H1 (cell line): Measurements from ENCODE around the gene CHN2. TPM values are rescaled to one million over a fixed set of nuclear protein-coding genes. Genes with fewer than 3 reads are reported as not detected.

ENCODE experiments used
- CTCF ChIA-PET: fragments of 300-600 bp; sonication (Branson Sonifier 250); formaldehyde crosslinking; loops from one replicate; lab custom pipeline; 2021; ENCODE audit not compliant: partially characterized antibody; lab: Charles Lee
- POLR2A ChIA-PET: fragments of 300-600 bp; sonication (Branson Sonifier 250); formaldehyde crosslinking; loops from one replicate; lab custom pipeline; 2021; ENCODE audit warnings: inconsistent platforms; ENCODE audit not compliant: partially characterized antibody; lab: Charles Lee
- DNase-seq, 2 experiments: peaks; one replicate each; pipeline versions ENCODE4 v3.0.0 to v3.0.0-alpha.2; 2010 to 2022; ENCODE audit warnings: low spot score in 2 of 2, low read depth in 1 of 2, mixed read lengths in 1 of 2
- FAIRE-seq: peaks from 2 replicates; lab custom pipeline; 2011; peaks lifted over from hg19 to GRCh38; lab: Jason Lieb, UNC
- H2AFZ ChIP-seq: 2 replicates; pipeline ENCODE4 v1.8.1; 2012; ENCODE audit warnings: low read length, inconsistent platforms
- H2AK5ac ChIP-seq: 2 replicates; pipeline ENCODE4 v1.6.1; 2013; ENCODE audit warnings: low read depth, low read length
- H2BK120ac ChIP-seq: replicated peaks from 2 replicates; pipeline ENCODE3; 2013; ENCODE audit warnings: low read depth, low read length, inconsistent platforms
- H2BK12ac ChIP-seq: 2 replicates; pipeline ENCODE4 v1.6.1; 2013; ENCODE audit warnings: low read depth, low read length
- H2BK15ac ChIP-seq: 2 replicates; pipeline ENCODE4 v1.6.1; 2013; ENCODE audit warnings: low read length
- H2BK20ac ChIP-seq: 2 replicates; pipeline ENCODE4 v1.6.1; 2013; ENCODE audit warnings: low read length
- H2BK5ac ChIP-seq: 2 replicates; pipeline ENCODE4 v1.6.1; 2013; ENCODE audit warnings: low read depth, low read length
- H3K14ac ChIP-seq: 2 replicates; pipeline ENCODE4 v1.6.1; 2013; ENCODE audit warnings: inconsistent platforms; ENCODE audit not compliant: insufficient read length
- H3K18ac ChIP-seq: 2 replicates; pipeline ENCODE4 v1.6.1; 2013; ENCODE audit warnings: low read length; ENCODE audit errors: extremely low read depth
- H3K23ac ChIP-seq: 2 replicates; pipeline ENCODE4 v1.6.1; 2013; ENCODE audit warnings: inconsistent platforms; ENCODE audit not compliant: insufficient read length
- H3K23me2 ChIP-seq: 2 replicates; pipeline ENCODE4 v1.6.1; 2013; ENCODE audit warnings: low read depth, low read length
- H3K27ac ChIP-seq: 2 replicates; pipeline ENCODE4 v1.6.1; 2011; ENCODE audit warnings: low read depth, low read length, inconsistent platforms
- H3K27me3 ChIP-seq, 4 experiments: replicated peaks in 1 of 4; 1 replicate in 1 of 4; 2 replicates in 3 of 4; pipeline versions ENCODE4 v1.6.1 to v1.8.1; 2011 to 2013; ENCODE audit warnings: low read length in 3 of 4, mild to moderate bottlenecking in 3 of 4, inconsistent platforms in 2 of 4, mixed read lengths in 2 of 4, moderate library complexity in 1 of 4; ENCODE audit not compliant: control insufficient read depth in 3 of 4, insufficient read depth in 3 of 4; ENCODE audit errors: extremely low read depth in 1 of 4
- H3K36me3 ChIP-seq, 4 experiments: 2 replicates each; pipeline versions ENCODE4 v1.6.1 to v1.8.1; 2011 to 2013; ENCODE audit warnings: mild to moderate bottlenecking in 4 of 4, low read length in 3 of 4, moderate library complexity in 2 of 4, control low read depth in 1 of 4, inconsistent platforms in 1 of 4; ENCODE audit not compliant: insufficient read depth in 4 of 4, control insufficient read depth in 2 of 4
- H3K4ac ChIP-seq: replicated peaks from 2 replicates; pipeline ENCODE3; 2013; ENCODE audit warnings: low read length, low read depth, mixed read lengths, inconsistent platforms; ENCODE audit not compliant: insufficient read length
- H3K4me1 ChIP-seq, 4 experiments: replicated peaks in 1 of 4; 1 replicate in 1 of 4; 2 replicates in 3 of 4; pipeline versions ENCODE4 v1.6.1 to v1.8.1; 2011 to 2013; ENCODE audit warnings: low read length in 3 of 4, inconsistent platforms in 2 of 4, mixed read lengths in 1 of 4; ENCODE audit not compliant: insufficient read depth in 4 of 4, control insufficient read depth in 3 of 4
- H3K4me2 ChIP-seq, 2 experiments: 2 replicates each; pipeline versions ENCODE4 v1.6.1 to v1.8.1; 2011 to 2013; ENCODE audit warnings: low read depth in 2 of 2, low read length in 2 of 2, control low read depth in 1 of 2, inconsistent platforms in 1 of 2, mild to moderate bottlenecking in 1 of 2; ENCODE audit not compliant: insufficient read depth in 1 of 2
- H3K4me3 ChIP-seq, 4 experiments: fragments of 200-600, 300-600 bp in 1 of 4; sonication (generic), shearing (Covaris generic), sonication (Bioruptor Twin) in 1 of 4; 2 replicates each; pipeline versions ENCODE4 v1.5.1 to v1.8.1; 2011 to 2016; ENCODE audit warnings: low read length in 4 of 4, low read depth in 3 of 4, control low read depth in 2 of 4, inconsistent platforms in 2 of 4, mild to moderate bottlenecking in 2 of 4, mixed read lengths in 1 of 4, moderate library complexity in 1 of 4; ENCODE audit not compliant: insufficient read depth in 2 of 4; ENCODE audit errors: extremely low read depth in 1 of 4
- H3K56ac ChIP-seq: replicated peaks from 2 replicates; pipeline ENCODE3; 2013; ENCODE audit warnings: low read depth, mild to moderate bottlenecking, mixed read lengths, low read length, inconsistent platforms; ENCODE audit not compliant: insufficient read length
- H3K79me1 ChIP-seq: 2 replicates; pipeline ENCODE4 v1.6.1; 2013; ENCODE audit warnings: low read depth, low read length, control low read depth
- H3K79me2 ChIP-seq, 2 experiments: 2 replicates each; pipeline versions ENCODE4 v1.6.1 to v1.8.1; 2012 to 2013; ENCODE audit warnings: low read length in 2 of 2, mild to moderate bottlenecking in 2 of 2, inconsistent platforms in 1 of 2; ENCODE audit not compliant: insufficient read depth in 2 of 2, control insufficient read depth in 1 of 2
- H3K9ac ChIP-seq, 4 experiments: replicated peaks in 1 of 4; 1 replicate in 1 of 4; 2 replicates in 3 of 4; pipeline versions ENCODE4 v1.6.1 to v1.8.1; 2011 to 2013; ENCODE audit warnings: low read depth in 3 of 4, low read length in 3 of 4, control low read depth in 2 of 4, mild to moderate bottlenecking in 2 of 4, moderate library complexity in 2 of 4, inconsistent platforms in 1 of 4; ENCODE audit errors: extremely low read depth in 1 of 4
- H3K9me3 ChIP-seq, 2 experiments: 2 replicates each; pipeline versions ENCODE4 v1.6.1 to v1.8.1; 2012 to 2013; ENCODE audit warnings: mild to moderate bottlenecking in 2 of 2, moderate library complexity in 2 of 2, control low read depth in 1 of 2, inconsistent platforms in 1 of 2, low read depth in 1 of 2, low read length in 1 of 2, mixed read lengths in 1 of 2; ENCODE audit not compliant: insufficient read depth in 2 of 2
- H4K20me1 ChIP-seq, 2 experiments: replicated peaks in 1 of 2; 2 replicates each; pipeline versions ENCODE3 to v1.8.1; 2011 to 2013; ENCODE audit warnings: inconsistent platforms in 2 of 2, low read length in 2 of 2, mild to moderate bottlenecking in 1 of 2; ENCODE audit not compliant: insufficient read depth in 2 of 2, control insufficient read depth in 1 of 2
- H4K5ac ChIP-seq: 2 replicates; pipeline ENCODE4 v1.6.1; 2013; ENCODE audit warnings: low read length, low read depth, mixed read lengths, inconsistent platforms; ENCODE audit not compliant: insufficient read length
- H4K8ac ChIP-seq: 2 replicates; pipeline ENCODE4 v1.8.0; 2013; ENCODE audit warnings: mild to moderate bottlenecking, moderate library complexity, low read length, inconsistent platforms; ENCODE audit not compliant: insufficient read depth; ENCODE audit errors: extremely low read depth
- H4K91ac ChIP-seq: replicated peaks from 2 replicates; pipeline ENCODE3; 2013; ENCODE audit warnings: low read length, mixed read lengths, inconsistent platforms; ENCODE audit not compliant: insufficient read length
- BCL11A ChIP-seq, 2 experiments: IDR thresholded peaks; one replicate each; pipeline ENCODE4 v1.6.1; 2011; ENCODE audit warnings: low read depth in 2 of 2, low read length in 2 of 2, mild to moderate bottlenecking in 2 of 2
- CTBP2 ChIP-seq: IDR thresholded peaks from 2 replicates; pipeline ENCODE4 v1.7.0; 2011; ENCODE audit warnings: borderline replicate concordance, mild to moderate bottlenecking, moderate library complexity, mixed read lengths, low read length; ENCODE audit not compliant: insufficient read depth, insufficient read length
- EGR1 ChIP-seq: IDR thresholded peaks from 2 replicates; pipeline ENCODE4 v1.6.1; 2011; ENCODE audit warnings: low read depth, low read length, borderline replicate concordance
- RAD21 ChIP-seq, 2 experiments: IDR thresholded peaks in 1 of 2; conservative IDR thresholded peaks in 1 of 2; 2 replicates each; pipeline ENCODE4 v1.6.1; 2011; ENCODE audit warnings: low read depth in 2 of 2, low read length in 2 of 2, improper control_type of control experiment in 1 of 2, inconsistent platforms in 1 of 2, mild to moderate bottlenecking in 1 of 2, moderate library complexity in 1 of 2
- SP2 ChIP-seq: IDR thresholded peaks from 2 replicates; pipeline ENCODE4 v1.6.1; 2012; ENCODE audit warnings: mild to moderate bottlenecking, low read length, inconsistent platforms
- SP4 ChIP-seq: IDR thresholded peaks from 2 replicates; pipeline ENCODE4 v1.6.1; 2012; ENCODE audit warnings: low read length, inconsistent platforms
- ZNF274 ChIP-seq: IDR thresholded peaks from 2 replicates; pipeline ENCODE4 v1.7.0; 2012; ENCODE audit warnings: low read length, borderline replicate concordance; ENCODE audit errors: extremely low read depth
- WGBS, 2 experiments: shearing (Covaris generic) in 1 of 2; methylation state at CpG; one replicate each; pipeline versions ENCODE4 v1.1.6 to v1.1.7; 2013 to 2015; ENCODE audit warnings: low lambda C conversion rate in 2 of 2, mixed read lengths in 2 of 2, inconsistent platforms in 1 of 2, low coverage in 1 of 2, missing lambda C conversion rate in 1 of 2; ENCODE audit not compliant: insufficient replicate concordance in 2 of 2, insufficient coverage in 1 of 2, insufficient read length in 1 of 2; ENCODE audit errors: extremely low coverage in 1 of 2, missing lambda C conversion rate in 1 of 2; 5-methylcytosine and 5-hydroxymethylcytosine counted together
- polyA plus RNA-seq, 7 experiments: library from polyadenylated mRNA; depleted of rRNA in 3 of 7; stranded (reverse) in 5 of 7; unstranded in 2 of 7; fragments of >200 nt in 5 of 7; fragments of 200-250 nt in 2 of 7; gene quantifications; 1 replicate in 5 of 7; 2 replicates in 1 of 7; 4 replicates in 1 of 7; pipeline versions ENCODE4 v1.2.1 to v1.2.3, GENCODE V29; 2011 to 2013; ENCODE audit warnings: missing spikeins in 2 of 7, mixed read lengths in 2 of 7
- total RNA-seq: library from RNA; stranded (reverse); fragmentation: NEBNext Ultra II Directional; extraction: Animal tissue kit (Norgen Biotek cat#: 25700); gene quantifications from 2 replicates; pipeline ENCODE4 v1.2.1, GENCODE V29; 2021

The CHN2 gene
- total and polyA plus RNA-seq, 2 of the 8 experiments (the other 6 are each of a cell fraction or from before 2014, with no cell fraction given): 2.9 to 4.8 TPM

GRCh38 chr7:29209745-29210144, 15.2 kb downstream of the CHN2 start:
- no peak overlapping the region for H3K18ac ChIP-seq
- TF ChIP-seq BCL11A (IDR thresholded peaks at IDR 0.05; ENCODE audit: low read depth in 2 of 2, low read length in 2 of 2) (no peak), SP2 (no peak), SP4 (no peak), CTBP2 (no peak), RAD21 (IDR thresholded peaks at IDR 0.05 in 1 of 2, conservative IDR thresholded peaks at IDR 0.05 in 1 of 2; ENCODE audit: low read depth in 2 of 2, low read length in 2 of 2) (no peak), ZNF274 (no peak), EGR1 (no peak)

More at GRCh38 chr7:29209745-29210144, 15.2 kb downstream of the CHN2 start:
- no peak overlapping the region for H3K23ac ChIP-seq
- no peak overlapping the region for H4K5ac ChIP-seq
- no peak overlapping the region for H4K8ac ChIP-seq
- no peaks in the 10 kb centered on the region; a peak in 1 of 7 replicates for H3K27me3 ChIP-seq
- no peak overlapping the region for H2BK20ac ChIP-seq
- H3K4me2 ChIP-seq: no peak overlapping the region
- H3K14ac ChIP-seq: no peak overlapping the region
- H2BK120ac ChIP-seq: no peak overlapping the region
- POLR2A ChIA-PET: no interaction called here
- peaks cover 0 to 3% (median 0%) of the 10 kb centered on the region in 4 experiments; a peak in 2 of 7 replicates for H3K4me1 ChIP-seq
- WGBS, 2 experiments: 89% methylated on average over 3 of the region's 3 CpGs; no CpG with 5 or more reads in 1 of the 2 experiments
- DNase-seq (no peak), FAIRE-seq (no peak)
- no peak overlapping the region for H3K4me3 ChIP-seq
- no peaks in the 10 kb centered on the region for H3K79me1 ChIP-seq
- no peak overlapping the region for H2BK12ac ChIP-seq
- no peak overlapping the region for H2BK15ac ChIP-seq
- no peak overlapping the region for H3K56ac ChIP-seq
- H3K27ac ChIP-seq: no peak overlapping the region
- no peaks in the 10 kb centered on the region for H3K9me3 ChIP-seq
- no peaks in the 10 kb centered on the region for H3K36me3 ChIP-seq
- CTCF ChIA-PET: no interaction called here
- H2BK5ac ChIP-seq: no peak overlapping the region
- no peaks in the 10 kb centered on the region for H4K20me1 ChIP-seq
- no peak overlapping the region for H4K91ac ChIP-seq
- H3K23me2 ChIP-seq: no peaks in the 10 kb centered on the region
- H2AFZ ChIP-seq: no peak overlapping the region
- no peak overlapping the region for H3K4ac ChIP-seq
- H3K79me2 ChIP-seq: no peaks in the 10 kb centered on the region
- H3K9ac ChIP-seq: no peak overlapping the region
- no peak overlapping the region for H2AK5ac ChIP-seq
